ENCODE results near the gene RORB. TPM values are rescaled to one million over a fixed set of nuclear protein-coding genes. Genes with fewer than 3 reads are reported as not detected.
"Not testable (repeated sequence)": the region's sequence is repeated elsewhere in the genome, so short reads cannot be mapped to it uniquely, and the experiment has no call there.

The RORB gene
- total RNA-seq, 2 experiments from 2014 or later = 0.03 TPM

DNA sequence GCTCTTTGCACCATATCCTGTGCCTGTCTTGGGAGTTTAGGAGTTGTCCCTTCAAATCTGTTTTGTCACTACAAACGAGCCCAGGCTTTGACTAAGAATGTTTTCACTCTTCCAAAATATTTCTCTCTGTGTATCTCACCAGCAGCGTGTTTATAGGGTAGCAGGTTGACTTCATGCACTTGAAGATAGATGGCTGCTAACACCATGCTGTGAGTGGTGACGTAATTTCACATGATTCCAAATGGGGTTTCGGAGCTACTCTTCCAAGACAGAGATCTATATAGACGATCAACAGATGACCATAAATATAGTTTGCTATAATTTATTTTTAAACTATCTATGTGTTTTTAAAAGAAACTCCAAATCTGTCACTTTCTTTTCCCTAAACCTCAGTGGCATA lies 30.6 kb downstream of the RORB start:
- ATAC-seq (ENCODE audit: low read depth) = no peak
- peaks cover 3% of the 10 kb centered on the region for H3K27me3 Mint-ChIP-seq
- H3K4me1 Mint-ChIP-seq = no peaks in the 10 kb centered on the region
- no peaks in the 10 kb centered on the region for H3K9me3 Mint-ChIP-seq
- H3K27ac Mint-ChIP-seq = no peak overlapping the region
- no peak for DNase-seq
- POLR2A ChIA-PET = no interaction called here
- H3K36me3 Mint-ChIP-seq = no peaks in the 10 kb centered on the region
- H3K4me3 Mint-ChIP-seq = no peak overlapping the region

DNA sequence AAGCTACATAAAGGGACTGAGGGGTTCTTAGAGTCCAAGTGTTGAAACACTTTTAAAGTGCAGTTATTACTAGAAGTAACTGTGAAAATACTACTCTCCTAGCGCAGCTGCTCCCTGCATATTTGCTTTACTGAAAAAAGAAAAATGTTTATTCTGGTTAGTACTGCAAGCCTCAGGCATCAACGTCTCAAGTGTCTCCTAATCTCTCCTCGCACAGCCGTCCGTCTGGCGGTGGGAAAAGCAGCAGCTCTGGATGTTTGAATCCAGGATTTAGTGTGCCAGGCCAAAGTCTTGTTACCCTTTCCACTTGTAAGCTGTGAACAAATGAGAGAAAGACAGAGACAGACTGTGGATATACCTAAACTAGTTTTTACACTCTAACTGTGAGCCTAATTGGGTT lies 31.1 kb downstream of the RORB start:
- Mint-ChIP-seq H3K27ac (no peak overlapping the region), H3K27me3 (peaks cover under 1% of the 10 kb centered on the region), H3K4me3 (no peak overlapping the region), H3K4me1 (no peaks in the 10 kb centered on the region), H3K36me3 (no peaks in the 10 kb centered on the region), H3K9me3 (no peaks in the 10 kb centered on the region)
- POLR2A ChIA-PET = no interaction called here
- DNase-seq (no peak), ATAC-seq (ENCODE audit: low read depth) (no peak)

DNA sequence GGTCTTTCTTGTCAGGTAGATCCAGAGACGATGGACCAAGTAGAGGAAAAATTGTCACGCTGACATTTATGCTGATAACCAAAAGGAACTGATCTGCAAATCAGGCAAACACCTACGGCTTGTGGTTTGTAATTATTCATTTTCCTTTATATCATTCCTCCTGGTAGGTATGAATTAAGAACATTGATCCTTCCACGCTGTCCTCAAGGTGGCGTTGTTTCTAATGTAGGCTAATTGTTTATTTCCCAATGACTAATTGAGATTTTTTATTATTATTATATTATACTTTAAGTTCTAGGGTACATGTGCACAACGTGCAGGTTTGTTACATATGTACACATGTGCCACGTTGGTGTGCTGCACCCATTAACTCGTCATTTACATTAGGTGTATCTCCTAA lies 33.3 kb downstream of the RORB start:
- H3K4me1 Mint-ChIP-seq; H3K36me3 Mint-ChIP-seq; H3K4me3 Mint-ChIP-seq; POLR2A ChIA-PET; ATAC-seq (ENCODE audit: low read depth); H3K9me3 Mint-ChIP-seq; H3K27ac Mint-ChIP-seq; H3K27me3 Mint-ChIP-seq; DNase-seq: not testable (repeated sequence)

DNA sequence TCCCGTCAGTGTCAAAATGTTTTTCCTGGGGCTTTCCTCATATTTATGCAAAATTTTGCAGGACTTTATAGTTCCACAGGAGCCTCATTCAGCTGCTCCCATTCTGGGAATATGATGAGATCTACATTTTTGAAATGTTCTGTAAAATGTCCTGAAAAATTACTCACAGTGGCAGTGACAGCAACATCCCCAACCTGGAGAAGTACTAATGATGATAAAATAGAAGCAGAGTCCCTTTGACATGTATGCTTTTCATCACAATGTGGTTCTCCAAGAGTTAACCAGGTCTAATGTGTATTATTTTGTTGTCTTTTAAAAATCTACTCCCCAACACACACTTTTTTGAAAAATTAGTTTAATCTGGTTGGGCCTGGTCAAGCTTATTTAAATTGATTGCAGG lies 36.1 kb downstream of the RORB start:
- H3K36me3 Mint-ChIP-seq = no peaks in the 10 kb centered on the region
- POLR2A ChIA-PET = no interaction called here
- H3K27ac Mint-ChIP-seq = no peak overlapping the region
- H3K4me1 Mint-ChIP-seq = no peaks in the 10 kb centered on the region
- H3K27me3 Mint-ChIP-seq = peaks cover 3% of the 10 kb centered on the region
- H3K4me3 Mint-ChIP-seq = no peak overlapping the region
- DNase-seq (no peak), ATAC-seq (ENCODE audit: low read depth) (no peak)
- no peaks in the 10 kb centered on the region for H3K9me3 Mint-ChIP-seq

DNA sequence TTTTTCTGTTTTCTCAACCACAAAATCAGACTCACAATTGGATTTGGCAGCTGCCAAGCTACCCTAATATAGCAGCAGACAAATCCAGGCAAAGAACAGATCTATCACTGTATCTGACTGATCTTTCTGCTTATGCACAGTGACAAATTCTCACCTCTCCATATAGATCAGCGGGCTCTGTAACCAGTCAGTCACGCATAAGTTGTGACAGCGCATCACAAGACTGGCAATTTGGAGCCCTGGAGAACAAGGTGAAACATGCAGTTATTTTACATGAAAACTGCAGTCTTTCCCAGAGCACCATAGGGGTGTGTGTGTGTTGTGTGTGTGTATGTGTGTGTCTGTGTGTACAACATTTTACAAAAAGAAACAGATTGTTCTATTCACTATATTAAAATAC lies 37.7 kb downstream of the RORB start:
- Mint-ChIP-seq H3K36me3 (no peaks in the 10 kb centered on the region), H3K4me3 (no peak overlapping the region), H3K4me1 (no peaks in the 10 kb centered on the region), H3K27me3 (peaks cover 3% of the 10 kb centered on the region), H3K27ac (no peak overlapping the region), H3K9me3 (no peaks in the 10 kb centered on the region)
- ATAC-seq (ENCODE audit: low read depth) (no peak), DNase-seq (no peak)
- POLR2A ChIA-PET = no interaction called here

DNA sequence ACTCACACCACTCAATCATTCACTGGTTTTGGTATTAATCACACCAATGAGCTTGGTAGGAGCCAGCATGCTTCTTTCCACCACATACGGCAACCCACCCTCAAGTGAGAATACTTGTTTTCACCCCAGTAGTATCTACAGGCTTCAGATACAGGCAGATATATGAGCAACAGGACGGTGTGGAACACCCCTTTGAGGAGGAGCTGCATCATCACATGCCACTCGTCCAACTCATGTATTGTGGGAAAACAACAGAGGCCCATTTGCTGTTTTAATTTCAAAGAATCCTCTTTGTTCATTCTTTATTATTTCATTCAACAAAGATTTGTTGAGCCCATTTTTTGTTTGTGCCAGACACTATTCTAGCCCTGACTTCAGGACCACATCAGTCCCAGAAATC lies 46.0 kb downstream of the RORB start:
- H3K36me3 Mint-ChIP-seq = no peaks in the 10 kb centered on the region

DNA sequence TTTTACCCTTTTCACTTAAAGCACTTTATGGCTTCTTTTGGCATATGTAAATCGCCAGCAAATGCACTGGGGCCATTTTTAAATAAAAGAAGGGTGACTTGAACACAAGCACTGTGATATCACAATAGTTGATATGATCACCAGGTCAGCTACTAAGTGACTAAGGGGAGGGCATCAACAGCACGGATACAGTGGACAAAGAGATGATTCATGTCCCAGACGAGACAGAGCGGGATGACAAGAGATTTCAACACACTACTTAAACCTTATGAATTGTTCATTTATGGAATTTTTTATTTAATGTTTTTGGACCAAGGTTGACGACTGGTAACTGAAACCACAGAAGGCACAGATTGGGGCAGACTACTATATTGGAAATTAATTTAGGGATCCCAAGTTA lies 54.1 kb downstream of the RORB start:
- DNase-seq (no peak), ATAC-seq (ENCODE audit: low read depth) (no peak)
- Mint-ChIP-seq H3K27me3 (no peaks in the 10 kb centered on the region), H3K4me3 (no peak overlapping the region), H3K9me3 (no peaks in the 10 kb centered on the region), H3K36me3 (no peaks in the 10 kb centered on the region), H3K27ac (no peak overlapping the region), H3K4me1 (no peaks in the 10 kb centered on the region)
- POLR2A ChIA-PET = no interaction called here

More for the DNA sequence above, 46.0 kb downstream of the RORB start:
- POLR2A ChIA-PET = no interaction called here
- Mint-ChIP-seq H3K27ac (no peak overlapping the region), H3K4me1 (no peaks in the 10 kb centered on the region), H3K4me3 (no peak overlapping the region), H3K27me3 (no peaks in the 10 kb centered on the region), H3K9me3 (no peaks in the 10 kb centered on the region)
- ATAC-seq (ENCODE audit: low read depth) (no peak), DNase-seq (no peak)

DNA sequence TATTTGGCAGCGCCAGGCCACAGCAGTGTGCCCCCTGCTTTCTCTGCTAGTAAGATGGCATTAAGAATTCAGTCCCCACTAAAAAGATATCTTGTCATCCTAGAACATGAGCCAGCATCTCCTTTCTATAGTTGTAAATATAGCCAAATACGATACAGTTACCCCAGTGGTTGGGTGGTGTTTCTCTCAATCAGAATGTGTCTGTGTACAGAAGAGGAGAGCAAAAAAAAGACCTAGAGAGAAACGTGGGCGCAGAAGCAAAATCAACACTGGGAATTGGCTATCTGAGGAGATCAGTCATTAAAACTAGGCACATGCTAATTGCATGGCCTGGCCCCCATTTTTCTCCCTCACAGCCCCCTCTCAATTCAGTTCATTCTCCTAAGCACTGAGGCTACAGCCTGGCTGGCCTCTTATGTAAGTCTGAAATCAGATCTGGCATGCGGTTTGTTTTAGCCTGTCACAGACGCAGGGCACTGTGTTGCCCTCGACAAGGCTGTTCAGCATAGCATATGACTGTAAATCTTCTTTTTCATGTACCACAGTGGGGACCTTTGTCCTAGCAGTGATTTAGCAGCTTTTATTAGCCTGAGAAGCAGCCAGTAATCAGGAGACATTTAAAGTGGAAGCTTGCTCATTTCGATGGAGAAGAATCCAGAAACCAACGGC lies 57.8 kb downstream of the RORB start:
- H3K27ac Mint-ChIP-seq = no peak overlapping the region
- H3K4me3 Mint-ChIP-seq = no peak overlapping the region
- POLR2A ChIA-PET = no interaction called here
- H3K27me3 Mint-ChIP-seq = no peaks in the 10 kb centered on the region
- H3K9me3 Mint-ChIP-seq = no peaks in the 10 kb centered on the region
- H3K4me1 Mint-ChIP-seq = no peaks in the 10 kb centered on the region
- DNase-seq = no peak
- no peaks in the 10 kb centered on the region for H3K36me3 Mint-ChIP-seq
- ATAC-seq (ENCODE audit: low read depth) = no peak

DNA sequence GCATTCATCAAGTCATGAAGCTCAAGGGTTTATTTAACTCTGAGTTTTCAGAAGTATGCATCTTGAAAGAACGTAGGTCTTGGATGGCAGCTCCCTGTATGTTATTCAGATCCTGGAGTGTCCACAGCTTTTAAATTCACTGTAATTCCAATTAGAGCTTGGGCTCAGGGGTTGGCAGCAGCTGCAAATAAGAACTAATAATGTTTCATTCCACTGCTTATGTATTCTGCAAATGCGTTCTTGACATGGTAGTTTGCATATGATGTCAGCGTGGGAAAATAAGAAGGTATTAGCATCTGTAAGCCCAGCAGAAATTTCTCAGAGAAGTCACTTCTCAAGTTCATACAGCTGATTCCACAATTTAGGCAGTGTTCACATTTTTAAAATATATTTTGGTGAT lies 58.4 kb downstream of the RORB start:
- DNase-seq (no peak), ATAC-seq (ENCODE audit: low read depth) (no peak)
- POLR2A ChIA-PET = no interaction called here
- Mint-ChIP-seq H3K36me3 (no peaks in the 10 kb centered on the region), H3K27me3 (no peaks in the 10 kb centered on the region), H3K4me3 (no peak overlapping the region), H3K4me1 (no peaks in the 10 kb centered on the region), H3K27ac (no peak overlapping the region), H3K9me3 (no peaks in the 10 kb centered on the region)

DNA sequence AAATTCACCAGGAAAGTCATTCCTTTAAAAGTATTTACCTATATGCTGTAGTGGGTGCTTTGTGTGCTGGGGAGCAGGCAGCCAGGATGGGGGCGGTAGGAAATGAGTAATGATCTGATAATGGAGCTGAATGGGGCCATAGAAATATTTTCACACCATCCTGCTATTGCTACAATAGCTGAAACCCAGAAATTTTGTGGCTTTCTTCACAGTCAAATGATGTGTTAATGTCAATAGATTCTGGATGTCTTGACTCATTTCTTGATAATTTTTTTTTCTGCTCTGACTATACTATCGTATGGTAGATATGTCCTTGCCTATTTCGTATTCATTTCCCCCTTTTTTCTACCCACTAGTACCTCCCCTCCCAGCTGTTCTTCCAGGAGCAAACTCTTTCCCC lies 59.5 kb downstream of the RORB start:
- H3K36me3 Mint-ChIP-seq = no peaks in the 10 kb centered on the region
- no peak for ATAC-seq (ENCODE audit: low read depth)
- no peak for DNase-seq
- H3K27ac Mint-ChIP-seq = no peak overlapping the region
- no peaks in the 10 kb centered on the region for H3K4me1 Mint-ChIP-seq
- H3K9me3 Mint-ChIP-seq = no peaks in the 10 kb centered on the region
- H3K27me3 Mint-ChIP-seq = no peaks in the 10 kb centered on the region
- POLR2A ChIA-PET = no interaction called here
- H3K4me3 Mint-ChIP-seq = no peak overlapping the region

DNA sequence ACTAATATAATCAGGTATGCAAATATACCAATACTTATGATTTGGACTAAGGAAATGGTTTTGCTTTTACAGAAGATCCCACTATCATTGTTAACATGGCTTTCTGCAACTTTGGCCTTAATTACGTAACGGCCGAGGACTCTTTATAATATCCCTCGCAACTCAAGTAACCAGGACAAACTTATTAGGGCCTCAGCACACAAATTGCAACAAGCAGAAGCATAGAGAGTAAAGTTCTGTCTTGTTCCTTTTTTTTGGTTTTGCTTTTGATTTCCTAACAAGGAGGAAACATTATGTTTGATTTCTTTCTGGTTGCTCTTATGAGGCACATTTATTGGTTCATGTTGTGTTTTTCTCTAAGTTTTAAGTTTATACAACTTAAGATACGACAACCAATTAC lies 60.4 kb downstream of the RORB start:
- Mint-ChIP-seq H3K27ac (no peak overlapping the region), H3K36me3 (no peaks in the 10 kb centered on the region), H3K27me3 (no peaks in the 10 kb centered on the region), H3K4me3 (no peak overlapping the region), H3K4me1 (no peaks in the 10 kb centered on the region), H3K9me3 (no peaks in the 10 kb centered on the region)
- POLR2A ChIA-PET = no interaction called here
- ATAC-seq (ENCODE audit: low read depth) (no peak), DNase-seq (no peak)

DNA sequence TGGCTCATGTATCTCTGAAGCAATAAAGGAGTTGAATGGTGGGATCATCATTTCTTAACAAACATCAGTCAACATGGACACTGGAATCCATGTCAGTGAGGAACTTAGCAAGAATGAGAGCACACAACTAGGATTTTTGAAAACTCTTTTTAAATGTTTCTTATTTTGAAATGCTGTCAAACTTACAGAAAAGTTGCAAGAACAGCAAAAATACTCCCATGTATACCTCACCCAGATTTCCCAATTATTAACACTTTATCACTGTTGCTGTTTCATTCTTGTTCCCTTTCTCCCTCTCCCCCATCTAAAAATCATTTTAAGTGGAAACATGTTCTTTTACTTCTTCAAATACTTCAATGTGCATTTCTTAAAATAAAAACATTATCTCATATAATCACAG lies 65.5 kb downstream of the RORB start:
- Mint-ChIP-seq H3K4me1 (no peaks in the 10 kb centered on the region), H3K27ac (no peak overlapping the region), H3K9me3 (no peaks in the 10 kb centered on the region), H3K4me3 (no peak overlapping the region), H3K27me3 (no peaks in the 10 kb centered on the region), H3K36me3 (no peaks in the 10 kb centered on the region)
- POLR2A ChIA-PET = no interaction called here
- DNase-seq (no peak), ATAC-seq (ENCODE audit: low read depth) (no peak)

DNA sequence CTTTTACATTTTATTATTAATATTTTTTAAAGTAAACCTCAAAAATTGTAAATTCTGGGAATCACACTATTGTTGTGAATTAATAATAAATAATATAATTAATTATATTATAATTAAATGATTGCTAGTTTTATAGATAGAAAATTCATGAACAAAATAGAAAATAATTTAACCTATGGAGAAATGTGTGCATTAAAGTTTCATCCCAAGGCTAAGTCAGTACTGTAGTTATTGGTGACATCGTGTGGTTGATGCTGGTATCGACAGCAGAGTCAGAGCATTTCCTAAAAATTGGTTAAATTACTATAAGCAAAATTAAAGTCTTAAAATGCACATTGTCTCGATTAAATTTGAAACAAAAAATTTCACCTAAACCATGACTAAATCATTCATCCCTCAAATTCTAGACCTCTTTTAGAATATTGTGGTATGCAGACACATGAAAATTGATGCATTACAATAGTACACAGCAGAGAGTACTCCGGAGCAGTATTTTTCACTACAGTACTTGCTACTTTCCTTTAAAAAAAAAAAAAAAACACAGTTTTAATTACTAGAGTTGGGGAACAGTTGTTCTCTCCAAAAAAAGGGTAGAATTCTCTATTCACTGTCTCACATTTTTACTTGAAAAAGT lies 73.9 kb downstream of the RORB start:
- Mint-ChIP-seq H3K4me1 (no peaks in the 10 kb centered on the region), H3K4me3 (no peak overlapping the region), H3K9me3 (no peaks in the 10 kb centered on the region), H3K27me3 (peaks cover 2% of the 10 kb centered on the region), H3K27ac (no peak overlapping the region), H3K36me3 (no peaks in the 10 kb centered on the region)
- no peak for ATAC-seq (ENCODE audit: low read depth)
- no peak for DNase-seq
- POLR2A ChIA-PET = no interaction called here

DNA sequence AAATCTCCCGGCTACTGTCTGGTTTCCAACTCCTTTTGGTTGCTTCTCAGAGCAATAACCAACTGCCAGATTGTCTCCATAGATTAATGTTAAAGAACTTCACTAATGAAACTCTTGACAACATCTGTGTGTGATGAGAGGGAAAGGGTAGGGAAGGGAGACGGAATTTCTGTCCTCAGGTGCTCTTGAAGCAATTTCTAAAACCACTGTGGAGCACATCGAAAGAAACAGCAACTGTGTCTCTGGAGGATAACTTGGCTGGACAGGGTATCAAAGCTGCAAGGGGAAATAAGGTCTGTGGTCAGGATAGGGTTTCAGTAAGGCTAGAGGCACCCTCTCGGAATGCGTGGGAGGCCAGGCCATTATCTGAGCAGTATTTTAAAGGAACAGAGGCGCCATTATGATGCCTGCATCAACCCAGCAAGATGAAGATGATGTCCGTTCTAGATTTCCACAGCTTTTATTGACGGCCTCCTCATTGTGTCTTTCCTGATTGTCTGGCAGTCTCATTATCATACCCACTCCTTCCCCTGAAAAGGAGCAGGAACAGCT lies 76.6 kb downstream of the RORB start:
- no peak overlapping the region for H3K27ac Mint-ChIP-seq
- H3K4me3 Mint-ChIP-seq = no peak overlapping the region
- H3K27me3 Mint-ChIP-seq = peaks cover 2% of the 10 kb centered on the region
- H3K4me1 Mint-ChIP-seq = no peaks in the 10 kb centered on the region
- ATAC-seq (ENCODE audit: low read depth) (no peak), DNase-seq (no peak)
- no peaks in the 10 kb centered on the region for H3K9me3 Mint-ChIP-seq
- POLR2A ChIA-PET = no interaction called here
- H3K36me3 Mint-ChIP-seq = no peaks in the 10 kb centered on the region
